DOHH2 (cell line): Measurements from ENCODE around the gene PLSCR5.

ENCODE experiments used
- H3F3A ChIP-seq: fragments of 200-600 bp; sonication (generic), shearing (Covaris generic); 2 replicates; pipeline ENCODE4 v1.6.0; 2016; ENCODE audit warnings: antibody characterized with exemption, mild to moderate bottlenecking; ENCODE audit not compliant: control insufficient read depth, insufficient read depth
- H3K27ac ChIP-seq: fragments of 200-600 bp; sonication (generic); 2 replicates; pipeline ENCODE4 v1.5.1; 2014; ENCODE audit warnings: low read depth, mild to moderate bottlenecking, low read length, moderate library complexity
- H3K27me3 ChIP-seq: fragments of 200-600 bp; sonication (generic); 2 replicates; pipeline ENCODE4 v1.6.1; 2014; ENCODE audit warnings: mild to moderate bottlenecking, low read length, mixed read lengths; ENCODE audit not compliant: control insufficient read depth
- H3K36me3 ChIP-seq: fragments of 200-600 bp; sonication (generic); 2 replicates; pipeline ENCODE4 v1.6.1; 2014; ENCODE audit warnings: mild to moderate bottlenecking, low read length, moderate library complexity, mixed read lengths; ENCODE audit not compliant: control insufficient read depth
- H3K4me1 ChIP-seq: fragments of 200-600 bp; sonication (generic); 2 replicates; pipeline ENCODE4 v1.6.1; 2014; ENCODE audit warnings: mild to moderate bottlenecking, low read length, mixed read lengths; ENCODE audit not compliant: control insufficient read depth
- H3K4me2 ChIP-seq: fragments of 200-600 bp; sonication (generic); 2 replicates; pipeline ENCODE4 v1.6.0; 2014; ENCODE audit warnings: mild to moderate bottlenecking, low read length, moderate library complexity
- H3K4me3 ChIP-seq: fragments of 200-600 bp; sonication (generic); 2 replicates; pipeline ENCODE4 v1.5.1; 2014; ENCODE audit warnings: mild to moderate bottlenecking, low read length, mixed read lengths
- H3K79me2 ChIP-seq: fragments of 200-600 bp; sonication (generic); 2 replicates; pipeline ENCODE4 v1.6.1; 2014; ENCODE audit warnings: mild to moderate bottlenecking, low read length, mixed read lengths; ENCODE audit not compliant: control insufficient read depth
- H3K9me2 ChIP-seq: fragments of 200-600 bp; sonication (generic); replicated peaks from 2 replicates; pipeline ENCODE4 v1.6.1; 2014; ENCODE audit warnings: mild to moderate bottlenecking, low read length, mixed read lengths; ENCODE audit not compliant: control insufficient read depth
- H3K9me3 ChIP-seq: fragments of 200-600 bp; sonication (generic); 2 replicates; pipeline ENCODE4 v1.6.1; 2014; ENCODE audit warnings: antibody characterized with exemption, low read length, mixed read lengths; ENCODE audit not compliant: control insufficient read depth, insufficient read depth
- H4K20me1 ChIP-seq: fragments of 200-600 bp; sonication (generic); 2 replicates; pipeline ENCODE4 v1.6.0; 2014; ENCODE audit warnings: low read depth, mild to moderate bottlenecking, antibody characterized with exemption, low read length, moderate library complexity; ENCODE audit not compliant: control insufficient read depth, insufficient read depth
- CTCF ChIP-seq: fragments of 200-600 bp; sonication (generic); IDR thresholded peaks from one replicate; pipeline ENCODE4 v1.5.1; 2014; ENCODE audit warnings: antibody characterized with exemption, mild to moderate bottlenecking, low read depth, low read length; ENCODE audit not compliant: poor library complexity, severe bottlenecking
- EZH2phosphoT487 ChIP-seq: fragments of 200-600 bp; sonication (generic); IDR thresholded peaks from 2 replicates; pipeline ENCODE4 v1.6.1; 2017; ENCODE audit warnings: borderline replicate concordance, mild to moderate bottlenecking, antibody characterized with exemption, low read length, moderate library complexity, mixed read lengths

PLSCR5 gene

GRCh38 chr3:146539315-146539714 is 65.8 kb downstream of the PLSCR5 start:
- TF ChIP-seq EZH2phosphoT487 (no peak), CTCF (no peak)
- H3K27ac ChIP-seq, result no peak overlapping the region
- no peak overlapping the region for H3K4me2 ChIP-seq
- H3K27me3 ChIP-seq, result no peaks in the 10 kb centered on the region
- H3K9me3 ChIP-seq, result no peaks in the 10 kb centered on the region
- H3K4me3 ChIP-seq, result no peak overlapping the region
- peaks cover 31% of the 10 kb centered on the region for H3K79me2 ChIP-seq
- H3K36me3 ChIP-seq, result peaks cover 3% of the 10 kb centered on the region; the same call in 1 of the 2 replicates
- no peaks in the 10 kb centered on the region for H3F3A ChIP-seq
- H3K4me1 ChIP-seq, result peaks cover 21% of the 10 kb centered on the region
- no peaks in the 10 kb centered on the region for H3K9me2 ChIP-seq
- no peaks in the 10 kb centered on the region for H4K20me1 ChIP-seq

- Histone ChIP-seq H3K27ac (no peak overlapping the region), H3K79me2 (peaks cover 25% of the 10 kb centered on the region), H3K4me3 (no peak overlapping the region), H3K4me1 (peaks cover 14% of the 10 kb centered on the region), H3K36me3 (peaks cover 3% of the 10 kb centered on the region; the same call in 1 of the 2 replicates), H3F3A (no peaks in the 10 kb centered on the region), H3K9me2 (no peaks in the 10 kb centered on the region), H4K20me1 (no peaks in the 10 kb centered on the region), H3K4me2 (no peak overlapping the region), H3K9me3 (no peaks in the 10 kb centered on the region), H3K27me3 (no peaks in the 10 kb centered on the region)
- TF ChIP-seq EZH2phosphoT487 (no peak), CTCF (no peak)
These were observed 67.5 kb downstream of the PLSCR5 start for GRCh38 chr3:146537603-146538002.

- Histone ChIP-seq H3F3A (no peaks in the 10 kb centered on the region), H3K27ac (no peak overlapping the region), H3K79me2 (peaks cover 17% of the 10 kb centered on the region), H3K4me1 (peaks cover 7% of the 10 kb centered on the region), H3K4me2 (no peak overlapping the region), H3K4me3 (no peak overlapping the region), H3K9me2 (no peaks in the 10 kb centered on the region), H3K27me3 (no peaks in the 10 kb centered on the region), H3K36me3 (peaks cover 3% of the 10 kb centered on the region; the same call in 1 of the 2 replicates), H4K20me1 (no peaks in the 10 kb centered on the region), H3K9me3 (no peaks in the 10 kb centered on the region)
- no peak for TF ChIP-seq CTCF
- no peak for TF ChIP-seq EZH2phosphoT487
These were observed 68.5 kb downstream of the PLSCR5 start for GRCh38 chr3:146536681-146537080.
